Stimulated activated CD8-positive, alpha-beta memory T cell treated with anti-CD3 and anti-CD28 coated beads, Interleukin-4, amount 100 ng/mL, for 4 hours (primary cell): ENCODE results near the gene STPG4.

Experiments
- DNase-seq, 2 donors: peaks; one replicate each; pipeline ENCODE4 v3.0.0-alpha.2; 2020; ENCODE audit warnings: low read depth in 2 of 2, low spot score in 1 of 2

Gene STPG4

GRCh38 chr2:47056868-47057686 is 98.0 kb downstream of the STPG4 start:
- no peak for DNase-seq

- no peak for DNase-seq
Observed at GRCh38 chr2:47056374-47056773, 98.7 kb downstream of the STPG4 start.

- DNase-seq: no peak
Observed at GRCh38 chr2:47054868-47055267, 100.2 kb downstream of the STPG4 start.

- no peak for DNase-seq
Observed at GRCh38 chr2:47054036-47054555, 101.0 kb downstream of the STPG4 start.

GRCh38 chr2:47052847-47053246 is 102.3 kb downstream of the STPG4 start:
- DNase-seq: no peak

- DNase-seq: no peak
Observed at GRCh38 chr2:47051562-47051961, 103.5 kb downstream of the STPG4 start.

- DNase-seq: no peak
Observed at GRCh38 chr2:47050762-47051161, 104.3 kb downstream of the STPG4 start.

- DNase-seq: no peak
Observed at GRCh38 chr2:47050021-47050760, 104.9 kb downstream of the STPG4 start.

GRCh38 chr2:47049502-47049901 is 105.6 kb downstream of the STPG4 start:
- DNase-seq: no peak

- no peak for DNase-seq
Observed at GRCh38 chr2:47048801-47049480, 106.2 kb downstream of the STPG4 start.

- no peak for DNase-seq
Observed at GRCh38 chr2:47046271-47046670, 108.8 kb downstream of the STPG4 start.

- DNase-seq: no peak
Observed at GRCh38 chr2:47043891-47044239, 111.2 kb downstream of the STPG4 start.

GRCh38 chr2:47043142-47043890 is 111.8 kb downstream of the STPG4 start:
- DNase-seq: no peak

- no peak for DNase-seq
Observed at GRCh38 chr2:47041891-47042684, 113.0 kb downstream of the STPG4 start.

- DNase-seq: no peak
Observed at GRCh38 chr2:47041063-47041462, 114.0 kb downstream of the STPG4 start.

GRCh38 chr2:47040651-47041050 is 114.5 kb downstream of the STPG4 start:
- DNase-seq: no peak

GRCh38 chr2:47039913-47040562 is 115.1 kb downstream of the STPG4 start:
- no peak for DNase-seq

- DNase-seq: no peak
Observed at GRCh38 chr2:47039489-47039870, 115.6 kb downstream of the STPG4 start.

GRCh38 chr2:47038656-47039488 is 116.2 kb downstream of the STPG4 start:
- no peak for DNase-seq
